Fibroblast of gingiva (primary cell): ENCODE measurements around the gene CRYBG2.

Source experiments
- DNase-seq: peaks from one replicate; pipeline ENCODE4 v3.0.0-alpha.2; 2011; ENCODE audit warnings: low read depth

Gene CRYBG2

DNA sequence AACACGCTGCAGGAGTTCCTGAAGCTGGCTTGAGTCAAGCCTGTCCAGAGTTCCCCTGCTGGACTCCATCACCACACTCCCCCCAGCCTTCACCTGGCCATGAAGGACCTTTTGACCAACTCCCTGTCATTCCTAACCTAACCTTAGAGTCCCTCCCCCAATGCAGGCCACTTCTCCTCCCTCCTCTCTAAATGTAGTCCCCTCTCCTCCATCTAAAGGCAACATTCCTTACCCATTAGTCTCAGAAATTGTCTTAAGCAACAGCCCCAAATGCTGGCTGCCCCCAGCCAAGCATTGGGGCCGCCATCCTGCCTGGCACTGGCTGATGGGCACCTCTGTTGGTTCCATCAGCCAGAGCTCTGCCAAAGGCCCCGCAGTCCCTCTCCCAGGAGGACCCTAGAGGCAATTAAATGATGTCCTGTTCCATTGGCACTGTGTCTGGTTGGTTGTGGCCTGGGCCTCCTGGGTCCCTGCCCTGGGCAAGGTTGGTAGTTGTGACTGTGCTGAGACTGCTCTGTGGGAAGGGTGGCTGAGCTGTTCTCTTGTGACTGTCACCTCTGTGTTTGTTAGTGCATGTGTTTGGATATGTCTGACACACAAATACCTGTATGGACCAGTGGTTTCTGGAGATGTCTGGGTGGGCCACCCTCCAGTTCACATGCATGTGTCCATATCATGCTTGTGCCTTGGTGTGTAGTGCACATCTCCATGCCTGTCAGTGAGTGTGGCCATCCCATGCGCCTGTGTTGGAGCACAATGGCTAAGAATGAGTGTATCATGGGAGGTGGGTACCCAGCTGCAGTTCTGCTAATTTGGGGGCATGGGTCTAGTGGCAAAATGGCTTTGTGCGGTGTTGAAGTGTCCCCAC lies 72.6 kb downstream of the CRYBG2 start:
- DNase-seq: peak; percentile 37

DNA sequence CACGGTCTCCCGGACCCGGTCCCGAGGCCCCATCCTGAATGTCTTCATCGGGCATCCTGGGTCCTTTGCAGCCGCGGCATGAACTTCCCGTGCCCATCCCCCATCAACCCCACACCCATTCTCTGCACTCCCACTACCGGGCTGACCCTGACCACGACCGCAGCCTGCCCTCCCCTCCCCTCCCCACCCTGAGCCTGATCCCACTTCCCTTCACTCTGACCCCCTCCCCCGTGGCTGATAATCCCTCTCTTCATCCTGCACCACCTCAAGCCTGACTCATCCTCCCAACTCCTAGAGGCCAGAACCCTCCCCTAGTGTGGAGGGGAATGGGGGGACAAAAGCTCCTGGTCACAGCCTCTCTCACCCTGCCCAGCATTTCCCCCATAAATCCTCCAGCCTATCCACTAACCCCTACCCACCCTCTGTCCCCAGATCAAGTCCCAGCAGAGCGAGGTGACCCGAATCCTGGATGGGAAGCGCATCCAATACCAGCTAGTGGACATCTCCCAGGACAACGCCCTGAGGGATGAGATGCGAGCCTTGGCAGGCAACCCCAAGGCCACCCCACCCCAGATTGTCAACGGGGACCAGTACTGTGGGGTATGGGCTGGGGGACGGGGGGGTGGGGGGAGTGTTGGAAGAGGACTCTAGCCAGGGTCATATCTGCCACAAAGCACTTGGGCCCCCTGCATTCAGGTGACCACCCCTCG lies 73.4 kb downstream of the CRYBG2 start:
- DNase-seq: no peak

DNA sequence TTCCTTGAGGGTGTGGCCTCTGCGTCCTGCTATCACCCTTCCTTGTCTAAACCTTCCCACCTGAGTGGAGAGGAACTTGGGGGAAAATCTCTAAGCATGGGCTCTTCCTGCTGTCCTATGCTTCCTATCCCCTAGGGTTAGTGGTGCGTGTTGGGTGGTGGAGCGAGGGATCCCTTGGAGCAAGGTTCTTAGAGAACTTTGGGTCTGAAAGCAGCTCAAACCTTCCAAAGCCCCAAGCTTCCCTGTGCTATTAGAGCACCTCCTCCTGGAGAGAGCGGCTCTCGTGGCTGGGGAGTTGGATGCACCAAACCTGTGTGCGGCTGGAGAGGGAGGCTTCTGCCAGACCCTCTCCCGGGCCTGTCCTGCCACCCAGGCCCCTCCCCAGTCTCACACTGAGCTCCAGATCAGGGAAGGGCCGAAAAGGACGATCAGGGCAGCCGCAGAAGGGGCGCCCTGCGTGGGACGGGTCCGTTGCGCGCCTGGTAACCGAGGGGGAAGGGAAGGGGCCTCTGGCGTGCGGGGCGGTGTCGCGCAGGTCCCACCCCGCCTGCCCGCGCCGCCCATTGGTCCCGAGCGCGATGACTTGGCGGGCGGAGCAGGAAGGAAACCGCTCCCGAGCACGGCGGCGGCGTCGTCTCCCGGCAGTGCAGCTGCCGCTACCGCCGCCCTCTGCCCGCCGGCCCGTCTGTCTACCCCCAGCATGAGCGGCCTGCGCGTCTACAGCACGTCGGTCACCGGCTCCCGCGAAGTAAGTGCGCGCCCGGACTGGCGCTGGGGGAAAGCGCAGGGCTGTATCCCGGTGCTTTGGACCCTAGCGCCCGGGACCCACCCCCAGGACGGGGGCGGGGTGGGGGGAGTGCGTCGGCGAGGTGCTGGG lies 74.2 kb downstream of the CRYBG2 start, which contains the start of gene SH3BGRL3:
TSS of gene SH3BGRL3 (plus strand) at position 631 of the 877 bp plus-strand sequence. CDS start at position 701, 70 bp downstream.
- peak; percentile 82 for DNase-seq

DNA sequence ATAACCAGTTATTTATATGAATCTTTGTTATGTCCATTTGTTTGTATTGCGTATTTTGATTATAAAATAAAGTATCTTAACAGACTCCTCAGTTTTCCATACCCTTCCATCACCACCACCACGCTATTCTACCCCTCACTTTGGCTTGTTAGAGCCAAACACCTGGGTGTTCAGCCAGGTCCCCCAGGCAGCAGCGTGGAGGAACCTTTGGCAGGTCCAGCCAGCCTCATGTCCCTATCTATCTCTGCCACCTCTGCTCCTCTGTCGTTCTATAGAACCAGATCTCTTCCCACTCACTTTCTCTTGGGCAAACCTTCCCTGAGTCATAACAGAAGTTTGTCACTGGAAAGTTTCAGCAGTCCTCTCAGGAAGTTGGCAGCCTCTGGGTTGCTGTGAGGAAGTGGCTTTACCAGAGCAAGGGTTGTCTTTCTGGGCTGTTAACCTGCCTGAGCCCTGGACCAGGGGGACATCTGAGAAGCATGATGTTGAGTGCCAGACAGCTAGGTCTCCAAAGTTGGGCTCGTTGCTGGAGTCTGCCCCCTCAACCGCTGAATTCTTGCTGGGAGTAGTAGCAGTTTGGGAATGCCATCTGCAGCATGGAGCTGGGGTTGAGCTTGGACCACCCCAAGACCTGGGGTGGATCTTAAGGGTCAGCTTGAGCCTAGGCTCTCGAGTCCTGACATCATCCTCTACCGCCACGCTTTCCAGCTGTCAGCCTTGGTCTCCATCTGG lies 75.0 kb downstream of the CRYBG2 start:
- DNase-seq: peak; percentile 78

DNA sequence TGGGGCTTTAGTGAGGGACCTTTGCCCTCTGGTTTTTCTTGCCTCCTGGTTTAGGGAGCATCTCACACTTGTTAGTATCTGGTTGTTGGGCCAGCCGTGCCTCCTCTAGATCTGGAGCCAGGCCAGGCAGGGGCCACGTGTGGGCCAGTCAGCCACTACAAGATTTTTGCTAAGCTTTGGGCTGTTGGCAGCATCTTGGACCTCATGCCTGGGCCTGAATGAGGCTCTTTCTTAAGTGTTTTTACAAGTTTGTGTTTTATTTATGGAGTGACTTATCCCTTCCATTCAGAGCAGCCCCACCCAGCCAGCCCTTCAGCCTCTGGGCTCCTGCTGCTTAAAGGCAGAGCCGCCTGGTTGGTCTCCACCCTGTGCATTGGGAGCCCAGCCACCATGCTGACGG lies 75.6 kb downstream of the CRYBG2 start:
- peak; percentile 87 for DNase-seq

DNA sequence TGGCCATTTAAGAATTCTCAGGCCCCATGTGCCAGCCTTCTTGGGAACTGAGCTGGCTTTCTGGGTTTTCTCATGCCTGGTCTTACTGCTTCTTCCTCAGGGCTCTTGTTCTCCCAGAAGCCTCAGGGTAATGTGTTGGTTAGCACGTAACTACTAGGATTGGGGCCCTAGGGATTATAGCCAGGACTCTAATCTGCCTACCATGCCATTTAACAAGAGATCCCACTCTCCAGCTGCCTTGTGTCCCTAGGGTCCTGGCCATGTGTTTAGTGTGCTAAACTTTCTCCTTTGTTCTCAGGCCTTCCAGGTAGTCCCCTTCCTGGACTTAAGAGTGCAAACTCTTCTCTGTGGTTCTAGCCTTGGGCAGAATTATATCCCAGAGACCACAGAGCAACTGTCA lies 76.2 kb downstream of the CRYBG2 start:
- no peak for DNase-seq

DNA sequence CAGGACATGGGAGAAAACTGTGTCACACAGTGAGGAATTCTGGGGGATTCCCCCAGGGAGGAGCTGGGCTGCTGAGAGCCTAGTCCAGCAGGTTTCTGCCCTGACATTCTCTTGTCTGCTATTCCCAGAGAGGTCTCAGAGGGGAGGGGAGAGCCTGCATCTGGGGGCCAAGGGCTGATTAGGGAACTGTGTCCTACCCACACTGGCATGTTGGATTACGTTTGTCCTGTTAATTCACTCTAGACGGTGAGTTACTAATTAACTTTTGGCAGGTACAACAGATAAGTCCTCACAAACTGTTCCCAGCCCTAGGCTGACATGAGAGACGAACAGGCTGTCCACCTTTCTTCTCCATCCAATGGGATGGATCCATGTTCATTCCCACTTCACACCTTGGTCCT lies 76.7 kb downstream of the CRYBG2 start:
- DNase-seq: no peak

DNA sequence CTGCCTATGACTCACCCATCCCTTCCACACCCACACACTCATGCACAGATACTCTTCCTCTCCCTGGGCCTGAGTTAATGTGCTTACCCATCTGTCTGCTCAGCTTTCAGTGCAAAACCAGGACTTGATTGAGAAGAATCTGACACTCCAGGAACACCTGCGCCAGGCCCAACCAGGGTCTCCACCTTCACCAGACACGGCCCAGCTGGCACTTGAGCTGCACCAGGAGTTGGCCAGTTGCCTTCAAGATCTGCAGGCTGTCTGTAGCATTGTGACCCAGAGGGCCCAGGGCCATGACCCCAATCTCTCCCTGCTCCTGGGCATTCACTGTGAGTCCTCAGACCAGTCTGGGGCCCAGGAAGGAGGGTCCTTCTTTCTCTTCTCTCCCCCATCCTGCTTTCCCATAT lies 77.5 kb downstream of the CRYBG2 start:
- DNase-seq: no peak

DNA sequence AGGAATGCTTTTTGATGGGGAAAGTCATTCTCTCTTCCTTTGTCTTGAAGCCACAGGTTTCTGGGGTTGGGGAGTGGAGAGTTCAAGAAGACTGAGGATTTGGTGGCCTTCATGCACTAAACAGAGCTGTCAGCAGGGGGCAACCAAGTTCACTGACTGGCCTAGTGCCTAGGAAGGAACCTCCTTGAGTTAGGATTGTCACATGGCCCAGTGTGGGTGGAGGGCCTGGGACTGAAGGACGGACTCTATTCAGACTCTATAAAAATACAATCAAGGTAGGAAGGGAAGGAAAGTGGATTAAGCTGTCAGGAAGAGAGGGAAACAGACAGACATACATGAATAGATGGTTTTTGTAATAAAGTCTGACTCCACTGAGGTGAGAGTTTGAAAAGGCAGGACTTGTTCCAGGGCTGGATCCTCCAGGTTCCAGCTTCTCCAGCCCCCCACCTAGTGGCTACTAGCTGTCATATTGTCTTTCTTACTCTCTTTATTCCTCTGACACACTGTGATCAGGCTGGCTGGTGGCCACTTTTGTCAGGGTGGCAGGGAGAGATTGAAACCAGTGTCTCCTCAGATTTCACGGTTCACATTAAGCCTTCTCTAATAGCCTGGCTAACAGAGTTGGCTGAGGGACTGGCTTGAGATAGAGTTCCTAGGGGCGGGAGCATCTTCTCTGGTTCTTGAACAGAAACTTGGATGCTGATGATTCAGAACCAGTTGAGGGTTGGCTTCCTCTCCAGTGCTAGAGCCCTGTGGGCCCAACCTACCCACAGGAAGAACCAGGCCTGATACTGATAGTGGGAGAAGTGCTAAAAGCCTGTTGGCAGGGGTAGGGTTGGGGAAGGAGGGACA lies 78.1 kb downstream of the CRYBG2 start:
- DNase-seq: peak; percentile 94

DNA sequence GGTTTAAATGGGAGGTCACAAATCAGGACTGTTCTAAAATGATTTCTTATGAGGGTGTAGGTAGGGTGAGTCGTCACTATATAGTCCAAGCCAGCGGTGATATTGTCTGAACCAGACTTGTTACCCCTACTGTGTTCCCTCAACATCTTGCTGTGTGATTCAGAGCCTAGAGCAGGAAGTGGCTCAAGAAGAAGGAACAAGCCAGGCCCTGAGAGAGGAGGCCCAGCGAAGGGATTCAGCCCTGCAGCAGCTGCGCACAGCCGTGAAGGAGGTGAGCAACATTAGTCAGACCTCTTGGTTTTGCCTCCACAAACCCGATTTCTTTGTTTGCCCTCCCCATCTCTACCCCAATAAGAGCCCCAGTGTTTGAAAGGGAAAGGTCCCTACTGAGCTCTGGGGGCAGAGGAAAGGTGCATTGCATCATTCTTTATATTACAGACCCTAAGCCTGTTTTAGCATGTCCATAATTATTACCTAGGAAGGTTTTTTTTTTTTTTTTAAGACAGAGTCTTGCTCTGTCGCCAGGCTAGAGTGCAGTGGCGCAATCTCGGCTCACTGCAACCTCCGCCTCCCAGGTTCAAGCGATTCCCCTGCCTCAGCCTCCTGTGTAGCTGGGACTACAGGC lies 79.0 kb downstream of the CRYBG2 start:
- no peak for DNase-seq
